Ascending aorta (tissue), 2 donors: ENCODE data around the gene ADGRA1. TPM values are rescaled to one million over a fixed set of nuclear protein-coding genes. Genes with fewer than 3 reads are reported as not detected.

Experiments
- DNase-seq, 2 donors: peaks; one replicate each; pipeline ENCODE4 v3.0.0-alpha.2; 2019; ENCODE audit warnings: low spot score in 2 of 2
- H3K27ac ChIP-seq, 2 donors: fragments of 200-600 bp; sonication (generic); one replicate each; pipeline ENCODE4 v1.5.1; 2016 to 2017; ENCODE audit warnings: mild to moderate bottlenecking in 1 of 2
- H3K27me3 ChIP-seq: fragments of 200-600 bp; sonication (generic); one replicate; pipeline ENCODE4 v1.5.1; 2017
- H3K36me3 ChIP-seq, 2 donors: fragments of 200-600 bp; sonication (generic); one replicate each; pipeline ENCODE4 v1.5.1; 2016
- H3K4me1 ChIP-seq, 2 donors: fragments of 200-600 bp; sonication (generic); one replicate each; pipeline ENCODE4 v1.5.1; 2016 to 2017; ENCODE audit warnings: mild to moderate bottlenecking in 1 of 2
- H3K4me3 ChIP-seq, 2 donors: fragments of 200-600 bp; sonication (generic); one replicate each; pipeline ENCODE4 v1.5.1; 2016 to 2017; ENCODE audit warnings: mild to moderate bottlenecking in 1 of 2
- H3K9me3 ChIP-seq, 2 donors: fragments of 200-600 bp; sonication (generic); one replicate each; pipeline ENCODE4 v1.5.1; 2016
- intact Hi-C: fragments of 100-400 bp; cut with DNase I; formaldehyde crosslinking; loops from one replicate; pipeline ENCODE4 v1.15.1; 2023
- total RNA-seq: library from RNA; depleted of rRNA; stranded (reverse); fragments of >200 nt; gene quantifications from one replicate; pipeline ENCODE4 v1.1.0, GENCODE V29; 2016
- TF ChIP-seq, protein P1 (sequence below), 3 experiments: fragments of 200-600 bp in 2 of 3; fragments of 450-650 bp in 1 of 3; sonication (generic) in 2 of 3; IDR thresholded peaks; one replicate each; pipeline ENCODE4 v1.5.1; 2016 to 2019; ENCODE audit warnings: antibody characterized with exemption in 3 of 3, mild to moderate bottlenecking in 1 of 3, moderate library complexity in 1 of 3

Gene ADGRA1
- total RNA-seq, 1 donor from 2014 or later: not detected

DNA sequence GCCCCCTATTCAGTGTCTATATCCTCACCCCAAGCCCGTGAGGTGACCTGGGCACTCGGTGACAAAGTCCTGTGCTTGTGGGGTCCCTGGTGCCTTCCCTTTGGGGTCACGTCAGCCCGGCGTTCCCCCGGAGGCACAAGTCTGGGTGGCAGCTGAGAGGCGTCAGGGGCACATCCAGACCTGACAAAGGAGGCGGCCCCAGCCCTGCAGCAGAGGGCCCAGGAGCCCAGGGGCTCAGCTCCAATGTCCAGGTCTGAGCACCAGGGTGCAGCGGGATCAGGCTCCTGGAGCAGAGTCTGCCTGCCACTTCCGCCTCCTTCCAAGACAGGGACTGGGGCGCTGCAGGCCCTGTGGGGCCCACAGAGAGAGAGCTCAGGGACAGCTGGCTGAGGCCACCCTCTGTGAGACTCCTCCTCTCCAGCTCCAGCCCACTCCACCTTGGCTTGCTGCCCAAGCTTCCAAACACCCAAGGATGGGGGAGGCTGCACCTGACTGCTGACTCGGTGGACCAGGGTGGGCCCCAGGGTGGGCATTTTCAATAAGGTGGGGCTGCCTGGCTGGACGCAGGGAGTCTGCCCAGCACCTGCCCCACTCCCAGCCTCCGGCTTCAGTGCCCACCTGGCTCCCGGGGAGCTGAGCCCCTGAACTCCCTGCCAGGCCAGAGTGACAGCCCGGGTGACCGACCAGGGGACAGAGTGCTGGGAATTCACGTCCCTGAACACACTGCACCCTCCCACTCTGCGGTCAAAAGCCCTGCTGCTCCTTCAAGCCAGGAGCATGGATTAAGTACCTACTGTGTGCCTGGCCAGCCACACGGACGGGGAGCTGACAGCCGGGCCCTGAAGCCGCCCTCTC, 71.3 kb downstream of the ADGRA1 start:
- peaks cover 2 to 4% of the 10 kb centered on the region in 2 donors for H3K4me1 ChIP-seq
- no peaks in the 10 kb centered on the region for H3K27me3 ChIP-seq
- peak overlapping the region in 1 of 2 donors; percentile 71 for H3K4me3 ChIP-seq
- no peaks in the 10 kb centered on the region for H3K9me3 ChIP-seq
- TF ChIP-seq, protein P1, sequence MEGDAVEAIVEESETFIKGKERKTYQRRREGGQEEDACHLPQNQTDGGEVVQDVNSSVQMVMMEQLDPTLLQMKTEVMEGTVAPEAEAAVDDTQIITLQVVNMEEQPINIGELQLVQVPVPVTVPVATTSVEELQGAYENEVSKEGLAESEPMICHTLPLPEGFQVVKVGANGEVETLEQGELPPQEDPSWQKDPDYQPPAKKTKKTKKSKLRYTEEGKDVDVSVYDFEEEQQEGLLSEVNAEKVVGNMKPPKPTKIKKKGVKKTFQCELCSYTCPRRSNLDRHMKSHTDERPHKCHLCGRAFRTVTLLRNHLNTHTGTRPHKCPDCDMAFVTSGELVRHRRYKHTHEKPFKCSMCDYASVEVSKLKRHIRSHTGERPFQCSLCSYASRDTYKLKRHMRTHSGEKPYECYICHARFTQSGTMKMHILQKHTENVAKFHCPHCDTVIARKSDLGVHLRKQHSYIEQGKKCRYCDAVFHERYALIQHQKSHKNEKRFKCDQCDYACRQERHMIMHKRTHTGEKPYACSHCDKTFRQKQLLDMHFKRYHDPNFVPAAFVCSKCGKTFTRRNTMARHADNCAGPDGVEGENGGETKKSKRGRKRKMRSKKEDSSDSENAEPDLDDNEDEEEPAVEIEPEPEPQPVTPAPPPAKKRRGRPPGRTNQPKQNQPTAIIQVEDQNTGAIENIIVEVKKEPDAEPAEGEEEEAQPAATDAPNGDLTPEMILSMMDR (IDR thresholded peaks at IDR 0.05): no peak
- intact Hi-C loops: no loop called here
- H3K36me3 ChIP-seq: no peaks in the 10 kb centered on the region
- no peak for DNase-seq
- H3K27ac ChIP-seq: no peak overlapping the region

DNA sequence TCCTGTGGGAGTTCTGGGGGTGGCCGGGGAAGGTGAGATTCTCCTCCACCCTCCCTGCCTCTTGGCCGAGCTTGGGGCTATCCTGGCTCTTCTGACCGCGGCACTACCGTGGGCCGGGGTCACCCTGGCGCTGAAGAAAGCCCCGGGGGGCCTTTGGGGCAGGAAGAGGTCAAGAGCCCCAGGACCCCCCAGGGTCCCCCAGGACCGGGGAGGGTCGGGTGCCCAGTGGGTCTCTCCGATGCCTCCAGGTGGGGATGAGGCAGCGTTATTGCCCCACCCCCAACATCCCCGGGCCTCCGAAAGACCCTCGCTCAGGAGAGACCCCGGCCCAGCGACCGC, 71.9 kb downstream of the ADGRA1 start:
- intact Hi-C loops: no loop called here
- Histone ChIP-seq H3K4me3 (peak overlapping the region; percentile 52 to 71), H3K36me3 (no peaks in the 10 kb centered on the region), H3K4me1 (peaks cover 2 to 4% of the 10 kb centered on the region in 2 donors), H3K9me3 (no peaks in the 10 kb centered on the region), H3K27ac (no peak overlapping the region), H3K27me3 (no peaks in the 10 kb centered on the region)
- TF ChIP-seq, protein P1 (IDR thresholded peaks at IDR 0.05): no peak
- DNase-seq: no peak

DNA sequence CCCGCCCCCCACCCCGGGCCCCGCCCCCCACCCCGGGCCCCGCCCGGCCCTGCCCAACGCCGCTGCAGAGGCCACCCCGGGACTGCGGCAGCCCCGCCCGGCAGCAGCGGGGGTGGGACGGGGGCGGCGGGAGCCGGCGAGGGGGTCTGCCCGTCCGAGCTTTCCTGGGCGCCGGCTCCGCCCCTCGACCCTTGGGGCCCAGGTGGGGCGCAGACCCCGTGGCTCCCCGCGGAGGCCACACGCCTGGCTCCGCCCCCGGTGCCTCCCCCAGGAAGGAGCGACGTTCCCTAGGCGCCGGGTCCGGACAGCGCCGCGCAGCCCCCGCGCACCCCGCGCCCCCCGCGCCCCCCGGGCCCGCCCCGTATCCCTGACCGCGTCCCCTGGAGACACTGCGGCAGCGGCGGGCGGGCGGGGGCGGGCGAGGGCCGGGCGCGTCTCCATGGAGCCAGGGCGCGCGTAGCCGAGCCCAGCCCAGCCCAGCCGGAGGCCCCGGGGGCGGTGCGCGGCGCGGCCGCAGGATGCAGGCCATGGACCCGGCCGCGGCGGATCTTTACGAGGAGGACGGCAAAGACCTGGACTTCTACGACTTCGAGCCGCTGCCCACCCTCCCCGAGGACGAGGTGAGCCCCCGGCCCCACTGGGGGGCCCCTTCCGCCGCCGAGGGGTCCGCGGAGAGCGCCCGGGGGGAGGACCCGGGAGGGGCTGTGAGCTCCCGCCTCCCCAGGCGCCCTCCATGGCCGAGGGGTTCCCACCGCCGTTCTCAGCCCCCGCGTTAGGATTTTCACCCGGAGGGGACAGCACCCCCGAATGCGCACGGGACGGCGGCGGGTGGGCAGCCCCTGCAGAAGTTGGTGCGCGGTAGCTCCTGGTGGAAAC, 72.5 kb downstream of the ADGRA1 start, which contains the start of gene KNDC1:
Gene KNDC1 (plus strand): TSS at position 270 of the 876 bp plus-strand sequence. CDS start 249 bp downstream, at position 519.
- Histone ChIP-seq H3K4me3 (peak within 1 kb of the TSS; percentile 52 to 71), H3K27me3 (no peaks in the 10 kb centered on the region), H3K27ac (no peak within 1 kb of the TSS), H3K4me1 (peaks cover 2 to 4% of the 10 kb centered on the region in 2 donors), H3K36me3 (no peaks in the 10 kb centered on the region), H3K9me3 (no peaks in the 10 kb centered on the region)
- DNase-seq: no peak
- intact Hi-C loops: no loop called here
- TF ChIP-seq, protein P1 (IDR thresholded peaks at IDR 0.05): no peak

DNA sequence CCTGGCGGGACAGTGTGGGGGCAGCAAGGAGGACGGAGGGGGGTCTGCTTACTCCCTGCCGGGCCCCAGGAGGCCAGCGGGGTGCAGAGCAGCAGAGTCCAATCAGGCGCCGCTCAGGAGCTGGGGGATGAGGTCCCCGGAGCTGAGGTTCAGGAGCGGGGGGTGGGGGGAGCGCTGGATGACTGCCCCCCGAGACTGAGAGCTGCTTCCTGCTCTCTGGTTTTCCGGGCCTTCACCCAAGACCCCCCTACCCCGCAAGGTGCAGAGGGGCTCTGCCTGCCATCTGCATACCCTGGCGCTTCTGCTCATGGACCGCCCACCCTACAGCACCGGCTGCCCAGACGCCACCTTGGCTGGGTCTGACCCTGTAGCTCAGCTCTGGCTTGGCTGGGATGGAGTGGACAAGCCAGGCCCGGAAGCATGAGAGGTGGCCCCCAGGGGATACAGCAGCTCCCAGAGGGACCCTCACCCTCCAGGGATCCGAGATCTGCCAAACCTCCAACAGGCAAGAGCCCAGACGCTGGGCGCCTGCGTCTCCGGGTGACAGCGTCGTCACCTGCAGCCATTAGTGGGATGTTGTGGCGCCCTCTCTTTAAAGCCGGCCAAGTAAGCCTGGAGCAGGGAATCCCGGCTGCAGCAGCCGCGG, 73.2 kb downstream of the ADGRA1 start:
- no peak for DNase-seq
- no peak overlapping the region for H3K27ac ChIP-seq
- peaks cover 2 to 4% of the 10 kb centered on the region in 2 donors for H3K4me1 ChIP-seq
- TF ChIP-seq, protein P1 (IDR thresholded peaks at IDR 0.05): no peak
- no peaks in the 10 kb centered on the region for H3K27me3 ChIP-seq
- intact Hi-C loops: no loop called here
- no peaks in the 10 kb centered on the region for H3K36me3 ChIP-seq
- H3K4me3 ChIP-seq: peak overlapping the region; percentile 52 to 71
- H3K9me3 ChIP-seq: no peaks in the 10 kb centered on the region

DNA sequence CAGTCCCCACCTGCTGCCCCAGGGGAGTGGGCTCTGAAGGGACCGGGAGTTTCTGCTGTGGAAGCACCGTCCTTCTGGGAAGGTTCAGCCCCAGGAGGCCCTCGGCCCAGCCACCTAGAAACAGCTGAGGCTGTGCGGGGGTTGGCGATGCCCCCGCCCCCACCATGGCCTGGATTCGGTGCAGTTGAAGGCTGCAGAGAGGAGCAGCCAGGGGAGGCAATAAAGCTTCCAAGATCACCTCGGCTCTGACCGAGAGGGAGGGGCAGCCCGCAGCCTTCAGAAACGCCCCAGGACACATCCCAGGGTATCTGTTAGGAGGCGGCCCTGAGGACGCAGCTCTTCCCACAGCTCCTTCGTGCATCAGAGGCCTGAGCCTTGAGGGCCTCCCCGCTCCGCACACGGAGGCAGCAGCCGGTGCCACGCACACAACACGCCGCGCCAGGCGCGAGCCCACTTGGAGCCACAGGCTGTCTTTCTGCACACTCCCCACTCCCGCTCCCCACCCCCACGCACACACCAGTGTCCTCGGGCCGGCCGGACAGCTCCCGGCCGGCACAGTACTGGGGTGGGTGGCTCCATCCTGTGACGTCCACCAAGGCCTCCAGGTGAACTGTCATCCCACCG, 73.9 kb downstream of the ADGRA1 start:
- Histone ChIP-seq H3K9me3 (no peaks in the 10 kb centered on the region), H3K4me1 (peaks cover 2 to 4% of the 10 kb centered on the region in 2 donors), H3K27ac (no peak overlapping the region), H3K27me3 (no peaks in the 10 kb centered on the region), H3K36me3 (no peaks in the 10 kb centered on the region), H3K4me3 (peak overlapping the region; percentile 52 to 71)
- DNase-seq: no peak
- intact Hi-C loops: no loop called here
- TF ChIP-seq, protein P1 (IDR thresholded peaks at IDR 0.05): no peak
